Prostate gland (tissue), 2 donors: ENCODE results near the gene YPEL3. TPM values are rescaled to one million over a fixed set of nuclear protein-coding genes. Genes with fewer than 3 reads are reported as not detected.

Source experiments
- DNase-seq: peaks from one replicate; pipeline ENCODE4 v3.0.0-alpha.2; 2019; ENCODE audit warnings: low spot score
- H3K27ac ChIP-seq, 2 donors: fragments of 200-600 bp; sonication (generic); 2 replicates each; pipeline ENCODE4 v1.5.1; 2017 to 2019
- H3K27me3 ChIP-seq: fragments of 200-600 bp; sonication (generic); replicated peaks from 2 replicates; pipeline ENCODE4 v1.5.1; 2019; ENCODE audit not compliant: insufficient read depth
- H3K36me3 ChIP-seq, 2 donors: fragments of 200-600 bp; sonication (generic); 1 replicate in 1 of 2; 2 replicates in 1 of 2; pipeline versions ENCODE4 v1.5.1 to v1.8.1; 2017 to 2019
- H3K4me1 ChIP-seq: fragments of 200-600 bp; sonication (generic); replicated peaks from 2 replicates; pipeline ENCODE4 v1.5.1; 2019
- H3K4me3 ChIP-seq, 2 donors: fragments of 200-600 bp; sonication (generic); 2 replicates each; pipeline ENCODE4 v1.5.1; 2017 to 2019
- H3K9me3 ChIP-seq: fragments of 200-600 bp; sonication (generic); 2 replicates; pipeline ENCODE4 v1.5.1; 2017
- CTCF ChIP-seq, 4 experiments: fragments of 200-600 bp in 2 of 4; fragments of 450-650 bp in 2 of 4; sonication (generic) in 2 of 4; IDR thresholded peaks; 1 replicate in 3 of 4; 2 replicates in 1 of 4; pipeline ENCODE4 v1.5.1; 2016 to 2019; ENCODE audit warnings: antibody characterized with exemption in 4 of 4, mild to moderate bottlenecking in 2 of 4, moderate library complexity in 2 of 4
- POLR2A ChIP-seq: fragments of 450-650 bp; IDR thresholded peaks from one replicate; pipeline ENCODE4 v1.6.1; 2016; ENCODE audit warnings: antibody characterized with exemption, mild to moderate bottlenecking
- POLR2AphosphoS5 ChIP-seq: sonication (generic); formaldehyde crosslinking; IDR thresholded peaks from one replicate; pipeline ENCODE4 v1.6.1; 2017; ENCODE audit warnings: antibody characterized with exemption
- WGBS: methylation state at CpG from one replicate; pipeline ENCODE4 v1.1.5; 2018; 5-methylcytosine and 5-hydroxymethylcytosine counted together
- intact Hi-C: fragments of 100-400 bp; cut with DNase I; formaldehyde crosslinking; loops from one replicate; pipeline ENCODE4 v1.14.2; 2022
- total RNA-seq, 2 donors: library from RNA; depleted of rRNA; stranded (reverse); fragments of >200 nt; gene quantifications; one replicate each; pipeline ENCODE4 v1.1.0, GENCODE V29; 2016

YPEL3 gene
- total RNA-seq, 2 donors from 2014 or later: 150 to 164 TPM

GRCh38 chr16:30122604-30123160, 26.7 kb upstream of the YPEL3 start:
- WGBS: 3% methylated on average over 28 of the region's 42 CpGs
- Histone ChIP-seq H3K4me3 (peak overlapping the region; percentile 76 to 88), H3K9me3 (no peaks in the 10 kb centered on the region), H3K36me3 (peaks cover 2 to 7% of the 10 kb centered on the region in 2 donors), H3K27me3 (no peaks in the 10 kb centered on the region), H3K27ac (peak overlapping the region; percentile 89 to 92), H3K4me1 (peaks cover 8% of the 10 kb centered on the region)
- DNase-seq: no peak
- intact Hi-C loops: loop anchor here (5.0 kb wide), 1 partner anchor 55 kb away; the partner anchor contains the start of gene ALDOA
- TF ChIP-seq CTCF (IDR thresholded peaks at IDR 0.05) (no peak), POLR2A (no peak), POLR2AphosphoS5 (no peak)

DNA sequence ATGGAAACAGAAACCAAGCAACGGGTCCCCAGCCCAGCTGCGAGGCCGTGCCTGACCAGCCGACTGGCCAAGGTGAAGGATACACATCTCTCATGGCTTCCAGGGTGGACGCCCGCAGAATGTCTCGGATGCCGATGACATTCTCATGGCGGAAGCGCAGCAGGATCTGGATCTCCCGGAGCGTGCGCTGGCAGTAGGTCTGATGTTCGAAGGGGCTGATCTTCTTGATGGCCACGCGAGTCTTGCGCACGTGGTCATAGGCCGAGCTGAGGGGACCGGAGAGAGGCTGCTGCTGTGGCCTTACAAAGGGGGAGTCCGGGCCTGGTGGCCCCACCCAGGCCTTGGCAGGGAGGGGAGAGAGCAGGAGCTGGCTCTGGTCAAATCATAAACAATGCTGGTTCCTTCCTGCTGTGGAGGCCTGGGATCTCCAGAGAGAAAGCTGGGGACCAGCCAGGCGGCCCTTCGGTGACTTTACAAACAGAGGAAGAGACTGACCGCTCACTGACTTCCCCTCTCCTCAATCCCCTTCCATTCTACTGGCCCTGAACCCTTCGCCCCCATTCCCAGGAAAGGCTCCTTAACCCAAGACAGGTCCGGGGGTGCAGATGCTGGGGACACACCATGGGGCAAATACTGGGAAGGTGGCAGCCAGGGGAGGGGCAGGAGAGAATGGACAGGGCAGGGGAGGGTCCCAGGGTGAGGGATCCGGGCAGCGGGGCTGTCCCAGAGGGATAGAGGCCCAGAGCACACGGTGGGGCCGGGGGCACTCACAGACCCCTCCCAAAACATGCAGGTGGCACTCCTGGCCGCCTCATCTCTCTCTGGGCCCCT, 25.9 kb upstream of the YPEL3 start:
- intact Hi-C loops: loop anchor here (5.0 kb wide), 1 partner anchor 55 kb away; the partner anchor contains the start of gene ALDOA
- Histone ChIP-seq H3K27me3 (no peaks in the 10 kb centered on the region), H3K36me3 (peaks cover 5 to 14% of the 10 kb centered on the region in 2 donors), H3K4me1 (peaks cover 8% of the 10 kb centered on the region), H3K27ac (peak overlapping the region; percentile 89 to 92), H3K9me3 (no peaks in the 10 kb centered on the region), H3K4me3 (peak overlapping the region; percentile 76 to 88)
- DNase-seq: no peak
- 63% methylated on average over 31 of the region's 31 CpGs for WGBS
- TF ChIP-seq POLR2A (no peak), CTCF (IDR thresholded peaks at IDR 0.05) (no peak)

GRCh38 chr16:30120340-30121105, 24.5 kb upstream of the YPEL3 start:
- 96% methylated on average over 3 of the region's 3 CpGs for WGBS

GRCh38 chr16:30119428-30119827, 23.4 kb upstream of the YPEL3 start:
- 92% methylated on average over 2 of the region's 2 CpGs for WGBS
- TF ChIP-seq POLR2A (no peak), POLR2AphosphoS5 (no peak), CTCF (IDR thresholded peaks at IDR 0.05) (no peak)
- H3K4me1 ChIP-seq: peaks cover 8% of the 10 kb centered on the region
- H3K36me3 ChIP-seq: peaks cover 5 to 14% of the 10 kb centered on the region in 2 donors
- H3K4me3 ChIP-seq: no peak overlapping the region
- DNase-seq: no peak
- intact Hi-C loops: no loop called here
- no peak overlapping the region for H3K27ac ChIP-seq
- H3K9me3 ChIP-seq: no peaks in the 10 kb centered on the region
- H3K27me3 ChIP-seq: no peaks in the 10 kb centered on the region

More at GRCh38 chr16:30120340-30121105, 24.5 kb upstream of the YPEL3 start:
- no peaks in the 10 kb centered on the region for H3K27me3 ChIP-seq
- no peak for DNase-seq
- peaks cover 5 to 14% of the 10 kb centered on the region in 2 donors for H3K36me3 ChIP-seq
- intact Hi-C loops: loop anchor here (5.0 kb wide), 1 partner anchor 53 kb away; the partner anchor contains the start of gene ALDOA
- H3K4me3 ChIP-seq: no peak overlapping the region
- TF ChIP-seq POLR2A (no peak), POLR2AphosphoS5 (no peak), CTCF (IDR thresholded peaks at IDR 0.05) (no peak)
- H3K9me3 ChIP-seq: no peaks in the 10 kb centered on the region
- H3K4me1 ChIP-seq: peaks cover 8% of the 10 kb centered on the region
- no peak overlapping the region for H3K27ac ChIP-seq
